Testis (tissue), 3 donors: ENCODE measurements around the gene TBC1D2. TPM values are rescaled to one million over a fixed set of nuclear protein-coding genes. Genes with fewer than 3 reads are reported as not detected.

ENCODE experiments used
- DNase-seq: peaks from one replicate; pipeline ENCODE4 v3.0.0-alpha.2; 2019
- H3K27ac ChIP-seq, 2 donors: fragments of 200-600 bp; sonication (generic); one replicate each; pipeline ENCODE4 v1.5.1; 2019
- H3K27me3 ChIP-seq: fragments of 200-600 bp; sonication (generic); one replicate; pipeline ENCODE4 v1.5.1; 2019
- H3K36me3 ChIP-seq: fragments of 200-600 bp; sonication (generic); one replicate; pipeline ENCODE4 v1.5.1; 2017; ENCODE audit warnings: low read depth; ENCODE audit errors: missing control alignments
- H3K4me1 ChIP-seq: fragments of 200-600 bp; sonication (generic); one replicate; pipeline ENCODE4 v1.5.1; 2019
- H3K4me3 ChIP-seq, 2 donors: fragments of 200-600 bp; sonication (generic); one replicate each; pipeline ENCODE4 v1.5.1; 2017 to 2019
- H3K9me3 ChIP-seq: fragments of 200-600 bp; sonication (generic); one replicate; pipeline ENCODE4 v1.5.1; 2017
- CTCF ChIP-seq, 3 experiments: fragments of 450-650 bp in 2 of 3; fragments of 200-600 bp in 1 of 3; sonication (generic) in 1 of 3; IDR thresholded peaks; one replicate each; pipeline ENCODE4 v1.5.1; 2016 to 2019; ENCODE audit warnings: antibody characterized with exemption in 3 of 3, mild to moderate bottlenecking in 2 of 3, moderate library complexity in 1 of 3
- POLR2A ChIP-seq: fragments of 450-650 bp; IDR thresholded peaks from one replicate; pipeline ENCODE4 v1.6.1; 2017; ENCODE audit warnings: antibody characterized with exemption, mild to moderate bottlenecking, moderate library complexity
- WGBS, 2 donors: methylation state at CpG; one replicate each; pipeline ENCODE4 v1.1.5; 2018; 5-methylcytosine and 5-hydroxymethylcytosine counted together
- intact Hi-C: fragments of 100-400 bp; cut with DNase I; formaldehyde crosslinking; loops from one replicate; pipeline ENCODE4 v1.15.1; 2023; ENCODE audit warnings: low total_unique reads
- polyA plus RNA-seq: library from polyadenylated mRNA; stranded (reverse); fragments of 350-450 nt; fragmentation: Illumina TruSeq; extraction: RNeasy Lipid Tissue Mini Kit (QIAGEN cat#74804); gene quantifications from one replicate; pipeline ENCODE4 v1.2.3, GENCODE V29; 2014; ENCODE audit warnings: low read depth, low replicate concordance; ENCODE audit not compliant: insufficient read depth
- total RNA-seq, 2 donors: library from RNA; depleted of rRNA; stranded (reverse); fragments of >200 nt; gene quantifications; one replicate each; pipeline ENCODE4 v1.2.3, GENCODE V29; 2016

Gene TBC1D2
- total and polyA plus RNA-seq, 3 donors from 2014 or later = 5.1 to 9.2 (median 8.5) TPM

GRCh38 chr9:98231770-98232478 lies 23.5 kb downstream of the TBC1D2 start:
- Histone ChIP-seq H3K27ac (no peak overlapping the region), H3K4me1 (no peaks in the 10 kb centered on the region), H3K4me3 (no peak overlapping the region), H3K9me3 (no peaks in the 10 kb centered on the region), H3K27me3 (no peaks in the 10 kb centered on the region), H3K36me3 (no peaks in the 10 kb centered on the region)
- no peak for DNase-seq
- WGBS, 2 donors = 87 to 90% methylated on average over 6 of the region's 6 CpGs
- intact Hi-C loops = no loop called here
- no peak for TF ChIP-seq CTCF (IDR thresholded peaks at IDR 0.05)
- no peak for TF ChIP-seq POLR2A

GRCh38 chr9:98230789-98231188 lies 24.7 kb downstream of the TBC1D2 start:
- no peak overlapping the region for H3K4me3 ChIP-seq
- H3K36me3 ChIP-seq = no peaks in the 10 kb centered on the region

GRCh38 chr9:98230304-98230703 lies 25.1 kb downstream of the TBC1D2 start:
- H3K4me3 ChIP-seq = no peak overlapping the region
- no peak for DNase-seq
- no peaks in the 10 kb centered on the region for H3K27me3 ChIP-seq
- H3K4me1 ChIP-seq = no peaks in the 10 kb centered on the region
- WGBS, 2 donors = 93 to 94% methylated on average over 6 of the region's 6 CpGs
- no peaks in the 10 kb centered on the region for H3K36me3 ChIP-seq
- no peaks in the 10 kb centered on the region for H3K9me3 ChIP-seq
- TF ChIP-seq POLR2A (no peak), CTCF (IDR thresholded peaks at IDR 0.05) (no peak)
- intact Hi-C loops = no loop called here
- no peak overlapping the region for H3K27ac ChIP-seq

More at GRCh38 chr9:98230789-98231188, 24.7 kb downstream of the TBC1D2 start:
- DNase-seq = no peak
- H3K9me3 ChIP-seq = no peaks in the 10 kb centered on the region
- H3K4me1 ChIP-seq = no peaks in the 10 kb centered on the region
- H3K27me3 ChIP-seq = no peaks in the 10 kb centered on the region
- TF ChIP-seq POLR2A (no peak), CTCF (IDR thresholded peaks at IDR 0.05) (no peak)
- H3K27ac ChIP-seq = no peak overlapping the region
- 90 to 94% methylated on average over 6 of the region's 6 CpGs for WGBS, 2 donors
- intact Hi-C loops = no loop called here

- no peak for TF ChIP-seq CTCF (IDR thresholded peaks at IDR 0.05)
- TF ChIP-seq POLR2A = no peak
- Histone ChIP-seq H3K9me3 (no peaks in the 10 kb centered on the region), H3K4me3 (no peak overlapping the region), H3K4me1 (no peaks in the 10 kb centered on the region), H3K27me3 (no peaks in the 10 kb centered on the region), H3K27ac (no peak overlapping the region), H3K36me3 (no peaks in the 10 kb centered on the region)
- no peak for DNase-seq
- 88 to 92% methylated on average over 3 of the region's 3 CpGs for WGBS, 2 donors
- intact Hi-C loops = no loop called here
Observed at GRCh38 chr9:98229620-98230019, 25.8 kb downstream of the TBC1D2 start.

- H3K36me3 ChIP-seq = no peaks in the 10 kb centered on the region
- H3K27me3 ChIP-seq = no peaks in the 10 kb centered on the region
- H3K4me3 ChIP-seq = no peak overlapping the region
- 81 to 85% methylated on average over 4 of the region's 4 CpGs for WGBS, 2 donors
- intact Hi-C loops = no loop called here
- no peak for DNase-seq
- H3K27ac ChIP-seq = no peak overlapping the region
- TF ChIP-seq POLR2A (no peak), CTCF (IDR thresholded peaks at IDR 0.05) (no peak)
- no peaks in the 10 kb centered on the region for H3K4me1 ChIP-seq
- no peaks in the 10 kb centered on the region for H3K9me3 ChIP-seq
Observed at GRCh38 chr9:98229090-98229395, 26.4 kb downstream of the TBC1D2 start.
